HCT116 (cell line): ENCODE results near the gene BMPER. TPM values are rescaled to one million over a fixed set of nuclear protein-coding genes. Genes with fewer than 3 reads are reported as not detected.

Experiments used
- ATAC-seq: fragments of 200-7000 bp; cut with Tn5 transposase; 2 replicates; pipeline ENCODE4 v1.9.1; 2020; ENCODE audit warnings: mild to moderate bottlenecking, moderate library complexity
- BruUV-seq: library from RNA; stranded (reverse); fragments of 400-500 nt; replicated peaks from 2 replicates; lab custom pipeline; 2021; lab: Mats Ljungman, UMichigan
- CTCF ChIA-PET: fragments of 300-600 bp; sonication (Branson Sonifier 250); formaldehyde crosslinking; loops from one replicate; lab custom pipeline; 2021; ENCODE audit warnings: antibody characterized with exemption; lab: Charles Lee
- POLR2A ChIA-PET: fragments of 300-600, 350-600 bp; sonication (Branson Sonifier 250); formaldehyde crosslinking; loops from one replicate; lab custom pipeline; 2021; ENCODE audit warnings: antibody characterized with exemption; lab: Charles Lee
- RAD21 ChIA-PET, 2 experiments: fragments of 300-600 bp; sonication (Branson Sonifier 250); formaldehyde crosslinking; loops; one replicate each; lab custom pipeline; 2023; ENCODE audit warnings: low total read pairs in 2 of 2; ENCODE audit not compliant: uncharacterized antibody in 2 of 2, unreplicated experiment in 2 of 2, low non-redundant PET in 1 of 2; lab: Charles Lee
- DNase-seq: peaks from one replicate; pipeline ENCODE4 v3.0.0-alpha.2; 2010; ENCODE audit warnings: low read depth, low spot score
- H2AFZ ChIP-seq: fragments of 200-600 bp; shearing (Covaris generic), sonication (generic); 2 replicates; pipeline ENCODE4 v1.6.1; 2017; ENCODE audit warnings: low read depth, mixed run types, mixed read lengths, antibody characterized with exemption, low read length; ENCODE audit not compliant: poor library complexity, severe bottlenecking
- H3K27ac ChIP-seq: 2 replicates; pipeline ENCODE4 v1.5.1; 2012; ENCODE audit warnings: low read depth, low read length
- H3K27me3 ChIP-seq: fragments of 200-600 bp; sonication (generic); 2 replicates; pipeline ENCODE4 v1.6.1; 2016; ENCODE audit warnings: mixed run types, low read length, mixed read lengths; ENCODE audit not compliant: insufficient read depth
- H3K36me3 ChIP-seq, 2 experiments: fragments of 200-500 bp in 1 of 2; fragments of 200-600 bp in 1 of 2; sonication (Bioruptor generic) in 1 of 2; sonication (generic) in 1 of 2; 2 replicates each; pipeline versions ENCODE4 v1.5.1 to v1.6.1; 2014 to 2016; ENCODE audit warnings: low read length in 2 of 2, inconsistent platforms in 1 of 2, mixed read lengths in 1 of 2, mixed run types in 1 of 2; ENCODE audit not compliant: insufficient read depth in 2 of 2, control insufficient read depth in 1 of 2
- H3K4me1 ChIP-seq, 2 experiments: fragments of 200-600 bp in 1 of 2; sonication (generic) in 1 of 2; 2 replicates each; pipeline versions ENCODE4 v1.5.1 to v1.6.1; 2012 to 2017; ENCODE audit warnings: low read length in 2 of 2, inconsistent platforms in 1 of 2, mild to moderate bottlenecking in 1 of 2, mixed read lengths in 1 of 2, mixed run types in 1 of 2, moderate library complexity in 1 of 2; ENCODE audit not compliant: insufficient read depth in 2 of 2, control insufficient read depth in 1 of 2
- H3K4me2 ChIP-seq: fragments of 200-600 bp; sonication (generic); 2 replicates; pipeline ENCODE4 v1.6.1; 2017; ENCODE audit warnings: mixed run types, low read length, mixed read lengths
- H3K4me3 ChIP-seq, 2 experiments: fragments of 200-600 bp in 1 of 2; sonication (generic) in 1 of 2; replicated peaks in 1 of 2; 2 replicates each; pipeline ENCODE4 v1.5.1; 2011 to 2016; ENCODE audit warnings: low read length in 2 of 2, control low read depth in 1 of 2, low read depth in 1 of 2, mild to moderate bottlenecking in 1 of 2, mixed read lengths in 1 of 2, mixed run types in 1 of 2
- H3K79me2 ChIP-seq: fragments of 200-600 bp; sonication (generic); 2 replicates; pipeline ENCODE4 v1.6.1; 2017; ENCODE audit warnings: mild to moderate bottlenecking, mixed run types, low read length, moderate library complexity, mixed read lengths; ENCODE audit not compliant: insufficient read depth
- H3K9ac ChIP-seq: fragments of 200-600 bp; sonication (generic); 2 replicates; pipeline ENCODE4 v1.6.1; 2016; ENCODE audit warnings: low read length, mixed read lengths
- H3K9me2 ChIP-seq: fragments of 200-600 bp; sonication (generic), shearing (Covaris generic); 2 replicates; pipeline ENCODE4 v1.6.1; 2017; ENCODE audit warnings: mixed run types, mild to moderate bottlenecking, moderate library complexity; ENCODE audit not compliant: insufficient read depth
- H3K9me3 ChIP-seq, 2 experiments: fragments of 200-500 bp in 1 of 2; fragments of 200-600 bp in 1 of 2; sonication (Bioruptor generic) in 1 of 2; sonication (generic) in 1 of 2; 2 replicates each; pipeline ENCODE4 v1.6.1; 2014 to 2017; ENCODE audit warnings: low read length in 2 of 2, mixed read lengths in 2 of 2, inconsistent platforms in 1 of 2, low read depth in 1 of 2, mild to moderate bottlenecking in 1 of 2, mixed run types in 1 of 2, moderate library complexity in 1 of 2; ENCODE audit not compliant: control insufficient read depth in 1 of 2, insufficient read depth in 1 of 2
- H4K20me1 ChIP-seq: fragments of 200-600 bp; sonication (generic), shearing (Covaris generic); 2 replicates; pipeline ENCODE4 v1.6.1; 2017; ENCODE audit warnings: mixed run types, mild to moderate bottlenecking, moderate library complexity; ENCODE audit not compliant: insufficient read depth
- ATF3 ChIP-seq: IDR thresholded peaks from 2 replicates; pipeline ENCODE4 v1.6.1; 2012
- CEBPB ChIP-seq: IDR thresholded peaks from 2 replicates; pipeline ENCODE4 v1.6.1; 2012; ENCODE audit warnings: low read depth
- CTCF ChIP-seq, 3 experiments: fragments of 200-600 bp in 1 of 3; sonication (generic) in 1 of 3; IDR thresholded peaks in 2 of 3; conservative IDR thresholded peaks in 1 of 3; 2 replicates each; pipeline ENCODE4 v1.5.1; 2012 to 2017; ENCODE audit warnings: low read depth in 2 of 3, low read length in 2 of 3, antibody characterized with exemption in 1 of 3, borderline replicate concordance in 1 of 3, control low read depth in 1 of 3, mild to moderate bottlenecking in 1 of 3, mixed read lengths in 1 of 3, mixed run types in 1 of 3, moderate library complexity in 1 of 3; ENCODE audit not compliant: insufficient read depth in 1 of 3
- EGR1 ChIP-seq: IDR thresholded peaks from 2 replicates; pipeline ENCODE4 v1.6.1; 2012; ENCODE audit warnings: low read depth
- ELF1 ChIP-seq: IDR thresholded peaks from 2 replicates; pipeline ENCODE4 v1.6.1; 2012; ENCODE audit warnings: low read depth, borderline replicate concordance
- EZH2 ChIP-seq: fragments of 200-600 bp; sonication (generic); IDR thresholded peaks from 2 replicates; pipeline ENCODE4 v1.6.1; 2017; ENCODE audit warnings: antibody characterized with exemption, mixed run types
- FOSL1 ChIP-seq: IDR thresholded peaks from 2 replicates; pipeline ENCODE4 v1.6.1; 2012; ENCODE audit warnings: low read depth
- POLR2A ChIP-seq: IDR thresholded peaks from 2 replicates; pipeline ENCODE4 v1.7.0; 2011; ENCODE audit warnings: borderline replicate concordance; ENCODE audit not compliant: insufficient read depth, insufficient read length; ENCODE audit errors: extremely low read depth
- POLR2AphosphoS5 ChIP-seq: IDR thresholded peaks from 2 replicates; pipeline ENCODE4 v1.6.1; 2011; ENCODE audit warnings: mild to moderate bottlenecking, low read depth, low read length, moderate library complexity
- RAD21 ChIP-seq: IDR thresholded peaks from 2 replicates; pipeline ENCODE4 v1.6.1; 2012; ENCODE audit warnings: low read depth, mild to moderate bottlenecking
- SP1 ChIP-seq: IDR thresholded peaks from 2 replicates; pipeline ENCODE4 v1.6.1; 2012; ENCODE audit warnings: low read depth
- YY1 ChIP-seq: IDR thresholded peaks from 2 replicates; pipeline ENCODE4 v1.6.1; 2011; ENCODE audit warnings: low read length, low read depth, moderate library complexity, mild to moderate bottlenecking; ENCODE audit not compliant: insufficient replicate concordance; ENCODE audit errors: extremely low read depth
- ZBTB33 ChIP-seq: IDR thresholded peaks from 2 replicates; pipeline ENCODE4 v1.6.1; 2011; ENCODE audit warnings: mild to moderate bottlenecking, low read length, moderate library complexity; ENCODE audit not compliant: insufficient replicate concordance; ENCODE audit errors: extremely low read depth
- ZFX ChIP-seq: fragments of 450-650 bp; IDR thresholded peaks from 2 replicates; pipeline ENCODE4 v1.6.1; 2017
- ZNF274 ChIP-seq: fragments of 200-500 bp; sonication (Bioruptor generic); IDR thresholded peaks from 2 replicates; pipeline ENCODE4 v1.6.1; 2014; ENCODE audit warnings: mild to moderate bottlenecking, low read depth, low read length, inconsistent platforms
- intact Hi-C: fragments of 100-400 bp; cut with micrococcal nuclease; formaldehyde crosslinking; loops from 2 replicates; pipeline ENCODE4 v1.10.0; 2022
- total RNA-seq: library from RNA; stranded (reverse); gene quantifications from one replicate; pipeline ENCODE4 v1.2.1, GENCODE V29; 2021; ENCODE audit not compliant: unreplicated experiment

Gene BMPER
- total RNA-seq, 1 experiment from 2014 or later, result not detected

GRCh38 chr7:34083440-34083839 is 178.1 kb downstream of the BMPER start:
- Histone ChIP-seq H3K9me3 (no peaks in the 10 kb centered on the region), H3K27ac (no peak overlapping the region), H3K27me3 (no peaks in the 10 kb centered on the region), H3K4me2 (no peak overlapping the region), H3K9ac (no peak overlapping the region), H4K20me1 (no peaks in the 10 kb centered on the region), H3K4me3 (no peak overlapping the region), H3K9me2 (no peaks in the 10 kb centered on the region), H3K36me3 (no peaks in the 10 kb centered on the region), H2AFZ (no peak overlapping the region), H3K4me1 (no peaks in the 10 kb centered on the region), H3K79me2 (no peaks in the 10 kb centered on the region)
- CTCF ChIA-PET, result no interaction called here
- RAD21 ChIA-PET, result no interaction called here
- no peak for ATAC-seq
- DNase-seq, result no peak
- TF ChIP-seq YY1, result no peak
- no peak for TF ChIP-seq ELF1
- TF ChIP-seq EZH2, result no peak
- TF ChIP-seq FOSL1, result no peak
- no peak for TF ChIP-seq ZFX
- no peak for TF ChIP-seq EGR1
- no peak for TF ChIP-seq ZBTB33
- TF ChIP-seq CEBPB, result no peak
- intact Hi-C loops, result no loop called here
- BruUV-seq, result no TSS peak
- POLR2A ChIA-PET, result no interaction called here

- Histone ChIP-seq H3K36me3 (no peaks in the 10 kb centered on the region), H3K27me3 (no peaks in the 10 kb centered on the region), H3K79me2 (no peaks in the 10 kb centered on the region), H3K4me2 (no peak overlapping the region), H3K9me3 (no peaks in the 10 kb centered on the region), H3K9me2 (no peaks in the 10 kb centered on the region), H4K20me1 (no peaks in the 10 kb centered on the region), H3K4me3 (no peak overlapping the region), H2AFZ (no peak overlapping the region), H3K9ac (no peak overlapping the region), H3K27ac (no peak overlapping the region), H3K4me1 (no peaks in the 10 kb centered on the region)
- no TSS peak for BruUV-seq
- intact Hi-C loops, result no loop called here
- DNase-seq, result no peak
- CTCF ChIA-PET, result no interaction called here
- RAD21 ChIA-PET, result no interaction called here
- ATAC-seq, result no peak
- POLR2A ChIA-PET, result no interaction called here
- TF ChIP-seq POLR2AphosphoS5 (no peak), RAD21 (no peak), POLR2A (no peak), ZFX (no peak), ZBTB33 (no peak), ELF1 (no peak), ATF3 (no peak), ZNF274 (no peak), CEBPB (no peak), EZH2 (no peak), SP1 (no peak), FOSL1 (no peak), CTCF (IDR thresholded peaks at IDR 0.05 in 2 of 3, conservative IDR thresholded peaks at IDR 0.05 in 1 of 3; ENCODE audit: borderline replicate concordance in 1 of 3, insufficient read depth in 1 of 3, low read depth in 2 of 3, low read length in 2 of 3) (no peak)
Measured at GRCh38 chr7:34084651-34085050, 179.3 kb downstream of the BMPER start.
